Stimulated activated CD4-positive, alpha-beta T cell treated with anti-CD3 and anti-CD28 coated beads, Interleukin-4, amount 100 ng/mL, for 1 hour (primary cell): ENCODE measurements around the gene LRIF1.
"Not testable (repeated sequence)": the region's sequence is repeated elsewhere in the genome, so short reads cannot be mapped to it uniquely, and the experiment has no call there.

Source experiments
- DNase-seq: peaks from one replicate; pipeline ENCODE4 v3.0.0-alpha.2; 2020

Gene LRIF1, protein sequence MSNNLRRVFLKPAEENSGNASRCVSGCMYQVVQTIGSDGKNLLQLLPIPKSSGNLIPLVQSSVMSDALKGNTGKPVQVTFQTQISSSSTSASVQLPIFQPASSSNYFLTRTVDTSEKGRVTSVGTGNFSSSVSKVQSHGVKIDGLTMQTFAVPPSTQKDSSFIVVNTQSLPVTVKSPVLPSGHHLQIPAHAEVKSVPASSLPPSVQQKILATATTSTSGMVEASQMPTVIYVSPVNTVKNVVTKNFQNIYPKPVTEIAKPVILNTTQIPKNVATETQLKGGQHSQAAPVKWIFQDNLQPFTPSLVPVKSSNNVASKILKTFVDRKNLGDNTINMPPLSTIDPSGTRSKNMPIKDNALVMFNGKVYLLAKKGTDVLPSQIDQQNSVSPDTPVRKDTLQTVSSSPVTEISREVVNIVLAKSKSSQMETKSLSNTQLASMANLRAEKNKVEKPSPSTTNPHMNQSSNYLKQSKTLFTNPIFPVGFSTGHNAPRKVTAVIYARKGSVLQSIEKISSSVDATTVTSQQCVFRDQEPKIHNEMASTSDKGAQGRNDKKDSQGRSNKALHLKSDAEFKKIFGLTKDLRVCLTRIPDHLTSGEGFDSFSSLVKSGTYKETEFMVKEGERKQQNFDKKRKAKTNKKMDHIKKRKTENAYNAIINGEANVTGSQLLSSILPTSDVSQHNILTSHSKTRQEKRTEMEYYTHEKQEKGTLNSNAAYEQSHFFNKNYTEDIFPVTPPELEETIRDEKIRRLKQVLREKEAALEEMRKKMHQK

DNA sequence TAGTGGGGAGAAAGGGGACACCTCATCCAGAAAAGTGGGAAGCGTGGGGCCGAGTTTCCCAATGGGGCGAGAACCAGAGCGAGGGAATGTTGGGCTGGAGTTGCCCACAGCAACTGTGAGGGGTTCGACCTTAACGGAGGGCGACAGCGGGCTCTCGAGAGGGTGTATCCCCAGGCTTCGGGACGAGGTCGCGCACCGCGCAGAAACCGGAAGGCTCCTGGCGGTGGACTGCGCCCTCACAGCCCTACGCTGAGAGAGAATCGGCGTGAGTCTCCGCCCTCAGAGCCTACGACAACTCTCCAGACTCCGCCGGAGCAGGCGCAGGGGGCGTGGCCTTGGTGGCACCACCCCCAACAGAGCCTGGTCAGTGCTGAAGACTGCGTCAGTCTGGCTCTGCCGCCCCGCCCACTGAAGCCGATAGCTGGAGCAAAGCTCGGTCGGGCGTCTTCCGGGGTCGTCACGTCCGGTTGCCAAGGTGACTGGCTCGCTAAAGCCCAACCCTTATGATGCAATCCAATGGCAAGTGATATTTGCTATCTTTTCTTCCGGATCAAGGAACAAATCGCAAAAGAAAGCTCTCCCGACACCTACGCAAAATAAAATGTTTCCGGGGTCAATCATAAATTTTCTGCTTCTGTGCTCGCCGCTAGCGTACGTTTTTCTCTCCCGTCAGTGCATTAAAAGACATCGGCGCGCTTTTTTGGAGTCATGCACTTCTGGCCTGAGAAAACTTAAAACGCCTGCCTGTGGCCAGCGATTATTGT is at the start of gene LRIF1:
Gene LRIF1 (minus strand): TSS at position 232 of the 764 bp plus-strand sequence. CDS start 234 bp downstream, outside the sequence.
- DNase-seq, result peak; percentile 100

DNA sequence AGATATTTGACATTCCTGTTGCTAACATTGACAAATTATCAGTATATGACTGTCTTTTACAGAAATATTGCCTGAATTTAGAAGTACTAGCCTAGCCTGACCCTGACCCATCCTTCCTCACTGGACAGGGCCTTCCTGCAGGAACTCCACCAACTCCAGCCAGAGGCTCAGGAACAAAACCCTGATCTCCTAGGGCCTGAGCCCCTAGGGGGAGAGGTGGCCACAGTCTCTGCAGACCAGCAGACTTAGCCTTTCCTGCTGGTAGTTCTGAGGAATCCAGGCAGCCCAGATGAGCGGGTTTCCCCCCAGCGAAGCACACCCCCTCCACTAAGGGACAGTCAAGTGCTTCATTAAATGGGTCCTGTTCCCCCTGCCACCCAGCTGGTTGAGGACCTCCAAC is 44.3 kb upstream of the LRIF1 start:
- DNase-seq, result no peak

DNA sequence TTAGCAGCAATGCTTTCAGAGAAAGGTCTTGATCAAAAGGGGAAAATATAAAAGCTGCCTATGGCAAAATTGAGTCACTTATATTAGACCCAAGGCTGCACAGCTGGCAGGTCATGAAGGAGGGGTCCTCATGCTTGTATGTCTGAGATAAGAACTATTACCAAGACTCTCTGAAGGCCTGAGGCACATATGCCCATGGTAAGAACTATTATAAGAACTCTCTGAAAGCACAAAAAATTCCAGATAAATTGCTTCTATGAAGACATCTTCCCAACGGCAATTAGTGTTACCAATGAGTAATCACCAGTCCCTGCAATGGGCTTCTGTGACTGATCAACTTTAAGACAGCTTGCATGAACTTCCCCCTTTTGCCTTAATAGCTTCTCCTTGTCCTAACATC is 42.8 kb upstream of the LRIF1 start:
- DNase-seq, result no peak

- DNase-seq, result not testable (repeated sequence)
Observed at GRCh38 chr1:110999607-111000006, 35.9 kb upstream of the LRIF1 start.

DNA sequence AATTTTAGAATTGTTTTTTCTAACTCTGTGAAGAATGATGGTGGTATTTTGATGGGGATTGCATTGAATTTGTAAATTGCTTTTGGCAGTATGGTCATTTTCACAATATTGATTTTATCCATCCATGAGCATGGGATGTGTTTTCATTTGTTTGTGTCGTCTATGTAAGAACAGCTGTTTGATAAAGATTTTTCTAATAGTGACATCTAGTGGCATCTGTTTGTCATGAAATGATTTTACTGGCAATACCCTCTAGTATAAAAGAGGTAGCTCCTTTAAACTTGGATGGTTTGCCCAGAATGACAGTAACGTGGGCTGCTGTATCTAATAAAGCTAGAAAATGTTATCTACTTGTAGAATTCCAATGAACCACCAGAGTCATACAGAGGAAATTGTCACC is 28.6 kb upstream of the LRIF1 start:
- not testable (repeated sequence) for DNase-seq

DNA sequence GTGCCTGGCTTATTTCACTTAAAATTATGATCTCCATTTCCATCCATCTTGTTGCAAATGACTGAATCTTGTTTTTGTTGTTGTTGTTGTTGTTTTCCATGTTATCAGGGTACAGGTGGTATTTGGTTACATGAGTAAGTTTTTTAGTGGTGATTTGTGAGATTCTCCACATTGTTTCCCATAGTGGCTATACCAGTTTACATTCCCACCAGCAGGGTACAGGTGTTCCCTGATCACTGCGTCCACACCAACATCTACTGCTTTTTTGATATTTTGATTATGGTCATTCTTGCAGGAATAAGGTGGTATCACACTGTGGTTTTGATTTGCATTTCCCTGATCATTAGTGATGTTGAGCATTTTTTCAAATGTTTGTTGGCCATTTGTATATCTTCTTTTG is 27.6 kb upstream of the LRIF1 start:
- not testable (repeated sequence) for DNase-seq

- DNase-seq, result no peak
Observed at GRCh38 chr1:110990541-110990940, 26.8 kb upstream of the LRIF1 start.

GRCh38 chr1:110986407-110986891 is 22.7 kb upstream of the LRIF1 start:
- no peak for DNase-seq

- DNase-seq, result no peak
Observed at GRCh38 chr1:110982320-110982719, 18.6 kb upstream of the LRIF1 start.

DNA sequence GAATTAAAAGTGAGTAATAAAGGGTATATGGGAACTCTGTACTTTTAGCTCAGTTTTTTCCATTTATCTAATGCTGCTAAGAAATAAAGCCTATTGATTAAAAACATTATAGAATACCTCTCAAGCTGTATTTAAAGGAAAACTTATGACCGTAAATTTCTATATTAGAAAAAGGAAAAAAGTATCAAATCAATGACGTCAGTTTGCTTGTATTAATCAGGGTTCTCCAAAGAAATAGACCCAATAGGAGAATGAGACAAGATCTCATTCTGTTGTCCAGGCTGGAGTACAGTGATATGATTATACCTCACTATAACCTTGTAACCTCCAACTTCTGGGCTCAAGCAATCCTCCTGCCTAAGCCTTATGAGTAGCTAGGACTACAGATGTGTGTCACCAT is 15.4 kb upstream of the LRIF1 start:
- no peak for DNase-seq

DNA sequence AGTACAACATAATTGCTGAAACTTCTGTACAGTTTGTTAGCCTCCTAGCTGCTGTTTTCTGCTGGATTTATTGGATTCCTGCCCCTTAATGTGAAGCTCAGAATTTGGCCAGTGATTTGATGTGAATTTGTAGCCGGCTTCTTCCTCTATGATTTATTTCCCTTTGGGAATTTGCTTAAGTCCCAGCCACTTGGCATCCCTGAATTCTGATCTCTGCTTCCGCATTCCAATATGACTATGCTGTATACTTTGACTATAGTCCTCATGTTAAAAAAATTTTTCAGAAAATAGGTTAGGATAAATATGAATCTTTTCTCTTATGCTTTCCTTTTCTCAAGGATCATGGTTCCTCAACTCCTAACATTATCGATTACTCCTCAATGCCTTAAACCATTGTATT is 12.4 kb upstream of the LRIF1 start:
- no peak for DNase-seq

GRCh38 chr1:110975265-110975664 is 11.5 kb upstream of the LRIF1 start:
- DNase-seq, result no peak

DNA sequence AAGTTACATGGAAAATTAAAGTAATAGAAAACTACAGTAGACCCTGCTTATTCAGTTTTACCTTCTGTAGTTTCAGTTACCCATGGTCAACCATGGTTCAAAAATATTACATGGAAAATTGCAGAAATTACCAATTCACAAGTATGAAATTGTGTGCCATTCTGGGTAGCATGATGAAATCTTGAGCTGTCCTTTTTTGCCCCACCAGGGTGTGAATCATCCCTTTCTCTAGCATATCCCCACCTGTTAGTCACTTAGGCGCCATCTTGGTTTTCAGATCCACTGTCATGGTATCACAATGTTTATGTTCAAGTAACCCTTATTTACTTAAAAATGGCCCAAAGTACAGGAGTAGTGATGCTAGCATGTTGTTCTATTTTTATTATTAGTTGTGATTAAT is 3.5 kb upstream of the LRIF1 start:
- no peak for DNase-seq

GRCh38 chr1:110964455-110964903 is 757 bp upstream of the LRIF1 start:
- no peak for DNase-seq

GRCh38 chr1:110962892-110963690 is 631 bp downstream of the LRIF1 start:
- peak; percentile 48 for DNase-seq

DNA sequence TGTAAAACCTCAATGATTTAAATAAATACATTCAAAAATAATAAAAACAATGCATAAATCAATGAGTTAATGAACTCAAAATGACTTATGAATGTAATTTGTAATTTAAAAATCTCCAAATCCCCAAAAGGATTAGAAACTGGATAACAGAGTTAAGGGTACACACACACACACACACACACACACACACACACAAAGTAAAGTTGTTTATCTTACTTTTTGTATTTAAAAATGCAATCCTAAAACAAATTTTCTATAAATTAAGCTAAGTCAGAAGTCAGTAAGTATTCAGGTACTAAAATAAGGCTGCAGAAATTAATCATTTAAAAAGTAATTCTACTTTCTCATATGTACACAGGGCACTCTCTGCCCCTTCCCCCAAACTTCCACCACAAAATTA is 1.8 kb downstream of the LRIF1 start:
- no peak for DNase-seq

DNA sequence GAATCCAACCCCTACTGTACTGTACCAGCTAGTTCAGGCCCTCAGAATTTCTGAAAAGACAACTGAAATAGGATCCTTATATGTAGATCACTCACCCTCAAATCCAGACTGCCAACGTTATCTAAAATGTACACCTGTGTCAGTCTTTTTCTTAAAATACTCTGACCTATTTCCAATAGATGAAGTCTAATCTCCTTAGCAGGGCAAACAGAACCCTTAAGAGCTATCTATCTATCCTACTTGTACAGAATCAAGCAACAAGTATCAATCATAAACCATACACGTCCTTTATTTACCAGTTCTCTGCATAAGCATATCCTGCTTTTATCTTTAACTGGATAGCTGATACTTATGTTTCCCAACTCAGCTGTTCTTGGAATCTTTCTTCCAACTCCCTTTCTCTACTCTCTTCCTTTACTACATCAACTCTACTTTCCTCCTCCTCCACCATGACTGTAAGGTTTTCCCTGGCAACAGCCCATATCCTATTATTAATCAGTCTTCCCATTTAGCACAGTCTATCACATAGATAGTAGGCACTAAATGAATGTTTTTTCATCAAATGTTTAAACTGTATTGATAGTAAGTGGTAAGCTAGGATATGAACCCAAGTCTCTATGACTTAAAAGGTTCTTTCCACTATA is 2.8 kb downstream of the LRIF1 start:
- DNase-seq, result no peak

DNA sequence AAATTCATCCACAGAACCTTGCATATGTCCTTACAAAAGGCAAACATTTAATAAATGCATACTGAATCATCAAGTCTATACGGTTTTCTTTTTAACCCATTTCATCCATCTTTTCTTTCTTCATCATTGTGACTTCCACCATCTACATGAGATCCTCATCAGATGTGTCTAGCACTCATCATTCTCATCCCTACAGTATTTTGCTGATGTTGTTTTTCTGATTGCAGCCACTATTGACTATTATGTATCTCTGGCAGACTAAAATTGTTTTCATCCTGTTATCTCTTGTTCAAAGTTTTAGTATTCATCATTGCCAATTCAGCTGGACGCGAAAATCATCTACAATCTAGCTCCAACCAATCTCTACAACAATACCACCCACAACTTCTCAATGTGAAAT is 5.9 kb downstream of the LRIF1 start:
- DNase-seq, result no peak

DNA sequence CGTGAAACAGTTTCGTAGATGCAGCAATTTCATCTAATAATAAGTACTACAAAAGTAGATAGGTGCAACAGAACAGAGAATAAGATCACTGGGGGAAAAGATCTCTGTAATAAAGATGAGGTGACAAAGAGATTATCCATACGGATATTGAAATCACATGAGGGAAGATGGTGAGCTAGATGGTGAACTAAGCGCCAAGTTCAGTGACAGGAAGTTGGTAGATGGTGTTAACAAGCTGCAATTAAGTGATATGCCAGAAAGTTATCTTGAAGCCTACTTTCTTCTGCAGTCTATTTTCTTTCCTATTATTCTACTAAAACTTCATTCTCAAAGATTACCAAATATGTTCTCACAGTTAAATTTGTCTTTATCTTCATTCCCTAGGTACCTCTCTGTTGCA is 7.1 kb downstream of the LRIF1 start:
- no peak for DNase-seq

DNA sequence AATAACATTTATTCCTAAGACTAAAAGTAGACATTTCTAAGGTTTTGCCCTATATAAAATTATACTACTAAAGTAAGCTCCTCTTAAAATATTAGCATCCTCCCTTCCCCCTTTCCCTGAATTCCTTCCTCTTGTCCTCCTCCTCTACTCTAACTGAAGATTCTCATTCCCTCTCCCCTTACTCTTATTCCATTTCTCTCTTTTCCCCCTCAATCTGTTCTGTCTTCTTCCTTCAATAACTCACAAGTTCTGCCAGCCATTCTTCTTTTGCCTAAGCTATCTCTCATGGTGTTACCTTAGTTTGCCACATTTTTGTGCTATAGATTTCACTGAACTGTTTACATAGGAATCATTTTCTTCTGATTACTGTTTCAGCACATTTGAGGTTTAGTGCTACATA is 10.7 kb downstream of the LRIF1 start:
- DNase-seq, result no peak

DNA sequence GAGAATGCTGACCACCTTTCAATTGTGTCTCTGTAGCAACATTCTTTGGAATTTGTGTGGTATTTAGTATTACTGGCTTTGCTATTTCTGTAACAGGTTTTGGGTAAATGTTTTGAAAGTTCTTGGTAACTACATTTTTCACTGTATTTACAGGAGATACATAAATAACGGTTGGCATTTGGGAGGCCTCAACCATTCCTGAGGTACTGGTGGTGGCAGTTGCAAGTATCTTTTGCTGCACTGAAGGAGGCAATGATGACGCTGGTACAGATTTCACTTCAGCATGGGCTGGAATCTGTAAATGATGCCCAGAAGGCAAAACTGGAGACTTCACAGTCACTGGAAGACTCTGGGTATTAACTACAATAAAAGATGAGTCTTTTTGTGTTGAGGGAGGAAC is 11.7 kb downstream of the LRIF1 start:
- DNase-seq, result no peak

DNA sequence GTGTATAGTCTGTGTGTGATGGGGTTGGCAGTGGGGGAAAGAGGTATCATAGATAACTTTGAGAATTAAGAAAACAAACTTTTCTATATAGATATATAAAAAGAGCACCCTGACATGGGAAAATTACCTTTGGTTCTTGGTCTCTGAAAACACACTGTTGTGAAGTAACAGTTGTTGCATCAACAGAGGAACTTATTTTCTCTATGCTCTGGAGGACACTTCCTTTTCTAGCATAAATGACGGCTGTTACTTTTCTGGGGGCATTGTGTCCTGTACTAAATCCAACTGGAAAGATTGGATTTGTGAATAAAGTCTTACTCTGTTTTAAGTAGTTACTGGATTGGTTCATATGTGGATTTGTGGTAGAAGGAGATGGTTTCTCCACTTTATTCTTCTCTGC is 12.6 kb downstream of the LRIF1 start:
- no peak for DNase-seq
